ENCODE data around the gene COL28A1.

GRCh38 chr7:7536396-7537019, 835 bp upstream of the COL28A1 start:
- TF ChIP-seq CTCF (IDR thresholded peaks at IDR 0.05) (no peak), EZH2 (IDR thresholded peaks at IDR 0.05) (no peak)

Measured in neural progenitor cell (in vitro differentiated cells).